ENCODE measurements around the gene FBXO36. TPM values are rescaled to one million over a fixed set of nuclear protein-coding genes. Genes with fewer than 3 reads are reported as not detected.

Gene FBXO36
- total RNA-seq (ENCODE audit: low replicate concordance), result 9.5 and 13.1 TPM in 2 replicates

GRCh38 chr2:229922449-229923386 lies at the start of gene FBXO36:
Gene FBXO36, plus strand, starts transcription at chr2:229922503. Its CDS starts 11 bp downstream, at chr2:229922514.
- peak within 1 kb of the TSS; percentile 100 for H3K4me3 Mint-ChIP-seq
- Histone ChIP-seq H3K27ac (peak within 1 kb of the TSS; percentile 96), H3K36me3 (no peaks in the 10 kb centered on the region), H3K4me1 (peaks cover 11% of the 10 kb centered on the region), H3K27me3 (no peaks in the 10 kb centered on the region), H3K9ac (peak within 1 kb of the TSS; percentile 72), H3K4me3 (peak within 1 kb of the TSS; percentile 77), H3F3A (ENCODE audit: low read depth) (peaks cover 38% of the 10 kb centered on the region), H3K79me2 (ENCODE audit: low read depth) (peaks cover 75% of the 10 kb centered on the region), H3K9me3 (ENCODE audit: low read depth) (no peaks in the 10 kb centered on the region), H2AFZ (replicated peaks) (peak within 1 kb of the TSS; percentile 99), H3K4me2 (peak within 1 kb of the TSS; percentile 81), H4K20me1 (ENCODE audit: low read depth) (peaks cover 21% of the 10 kb centered on the region)
- H3K27ac Mint-ChIP-seq, result peak within 1 kb of the TSS; percentile 99
- peaks cover 6% of the 10 kb centered on the region for H3K36me3 Mint-ChIP-seq
- peaks cover 15% of the 10 kb centered on the region for H3K4me1 Mint-ChIP-seq
- peaks cover 7% of the 10 kb centered on the region for H3K27me3 Mint-ChIP-seq (ENCODE audit: insufficient read depth, low read depth)
- no peaks in the 10 kb centered on the region for H3K9me3 Mint-ChIP-seq
- TF ChIP-seq EZH2 (IDR thresholded peaks at IDR 0.05), result no peak
- no peak for TF ChIP-seq CTCF (IDR thresholded peaks at IDR 0.05)
- no peak for TF ChIP-seq EZH2phosphoT487 (IDR thresholded peaks at IDR 0.05)
- DNase-seq (ENCODE audit: low spot score), result peak; percentile 95

- Histone ChIP-seq H3K27me3 (no peaks in the 10 kb centered on the region), H3K9ac (no peak overlapping the region), H3F3A (ENCODE audit: low read depth) (no peaks in the 10 kb centered on the region), H3K4me1 (no peaks in the 10 kb centered on the region), H2AFZ (replicated peaks) (no peak overlapping the region), H3K36me3 (no peaks in the 10 kb centered on the region), H3K27ac (no peak overlapping the region), H4K20me1 (ENCODE audit: low read depth) (peaks cover 51% of the 10 kb centered on the region), H3K4me2 (no peak overlapping the region), H3K9me3 (ENCODE audit: low read depth) (no peaks in the 10 kb centered on the region), H3K4me3 (no peak overlapping the region), H3K79me2 (ENCODE audit: low read depth) (peaks cover 90% of the 10 kb centered on the region)
- no peak for DNase-seq (ENCODE audit: low spot score)
- Mint-ChIP-seq H3K9me3 (no peaks in the 10 kb centered on the region), H3K36me3 (peaks cover 31% of the 10 kb centered on the region), H3K27me3 (ENCODE audit: insufficient read depth, low read depth) (peaks cover 4% of the 10 kb centered on the region), H3K4me3 (no peak overlapping the region), H3K27ac (no peak overlapping the region), H3K4me1 (peaks cover 3% of the 10 kb centered on the region)
- TF ChIP-seq EZH2 (IDR thresholded peaks at IDR 0.05) (no peak), CTCF (IDR thresholded peaks at IDR 0.05) (no peak)
Measured at GRCh38 chr2:229873123-229873581, 49.2 kb upstream of the FBXO36 start.

- H3K4me3 Mint-ChIP-seq, result no peak overlapping the region
Measured at GRCh38 chr2:229874647-229875046, 47.7 kb upstream of the FBXO36 start.

More at GRCh38 chr2:229874647-229875046, 47.7 kb upstream of the FBXO36 start:
- H3K27ac ChIP-seq, result no peak overlapping the region
- no peak overlapping the region for H3K4me3 ChIP-seq
- no peak for DNase-seq (ENCODE audit: low spot score)
- no peak overlapping the region for H2AFZ ChIP-seq (replicated peaks)
- peaks cover 10% of the 10 kb centered on the region for H3K36me3 ChIP-seq
- no peaks in the 10 kb centered on the region for H3K27me3 ChIP-seq
- TF ChIP-seq EZH2phosphoT487 (IDR thresholded peaks at IDR 0.05) (no peak), EZH2 (IDR thresholded peaks at IDR 0.05) (no peak), CTCF (IDR thresholded peaks at IDR 0.05) (no peak)
- H3K36me3 Mint-ChIP-seq, result peaks cover 33% of the 10 kb centered on the region
- peaks cover 3% of the 10 kb centered on the region for H3K4me1 Mint-ChIP-seq
- H3K9me3 ChIP-seq (ENCODE audit: low read depth), result no peaks in the 10 kb centered on the region
- H3K27ac Mint-ChIP-seq, result no peak overlapping the region
- no peaks in the 10 kb centered on the region for H3F3A ChIP-seq (ENCODE audit: low read depth)
- peaks cover 80% of the 10 kb centered on the region for H3K79me2 ChIP-seq (ENCODE audit: low read depth)
- peaks cover 4% of the 10 kb centered on the region for H3K27me3 Mint-ChIP-seq (ENCODE audit: insufficient read depth, low read depth)
- peaks cover 42% of the 10 kb centered on the region for H4K20me1 ChIP-seq (ENCODE audit: low read depth)
- no peak overlapping the region for H3K9ac ChIP-seq
- no peaks in the 10 kb centered on the region for H3K4me1 ChIP-seq
- no peak overlapping the region for H3K4me2 ChIP-seq
- H3K9me3 Mint-ChIP-seq, result no peaks in the 10 kb centered on the region
